NOMO-1 treated with DMSO at 0.1 percent for 48 hours (cell line): ENCODE data around the gene RMDN3.

ENCODE experiments used
- DNase-seq: peaks from one replicate; lab custom pipeline; 2025; ENCODE audit not compliant: unreplicated experiment; lab: John Stamatoyannopoulos, UW

The RMDN3 gene

DNA sequence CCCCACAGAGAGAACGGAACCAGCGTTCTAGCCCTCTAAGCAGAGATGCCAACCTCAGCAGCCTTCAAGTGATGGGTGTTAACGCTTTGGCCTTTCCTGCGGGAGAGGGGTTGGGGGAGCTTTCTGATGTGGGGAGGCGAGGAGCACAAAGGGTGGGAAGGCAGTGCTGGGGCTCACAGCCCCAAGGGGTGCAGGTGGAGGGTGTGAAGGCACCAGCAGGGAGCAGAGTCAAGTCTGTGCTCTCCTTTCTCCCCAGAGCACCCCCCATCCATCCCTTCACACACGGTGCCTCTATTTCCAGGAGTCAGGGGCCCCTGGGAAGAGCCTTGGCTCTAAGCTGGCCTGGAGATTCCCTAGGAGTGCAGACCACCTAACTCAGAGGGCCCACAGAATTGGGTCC is 18.8 kb upstream of the RMDN3 start:
- DNase-seq = no peak

DNA sequence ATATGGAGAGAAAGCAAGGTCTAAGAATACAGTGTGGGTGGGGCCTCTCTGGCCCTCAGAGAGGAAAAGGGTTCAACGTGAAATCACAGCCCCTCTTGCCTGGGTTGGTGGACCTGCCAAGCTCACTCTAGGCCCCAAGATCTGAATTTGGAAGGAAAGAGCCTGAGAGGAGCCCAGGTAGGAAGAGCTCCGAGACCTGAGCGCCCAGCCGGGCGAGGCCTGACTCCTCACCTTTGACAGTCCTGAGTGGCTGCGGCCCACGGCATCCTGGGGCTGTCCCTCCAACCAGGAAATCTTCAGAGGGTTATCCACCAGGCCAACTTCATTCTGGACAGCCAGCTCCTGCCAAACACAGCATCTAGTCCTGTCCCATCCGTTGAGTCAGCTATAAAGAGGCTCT is 18.4 kb upstream of the RMDN3 start:
- no peak for DNase-seq

GRCh38 chr15:40772014-40772413 is 17.0 kb upstream of the RMDN3 start:
- no peak for DNase-seq

DNA sequence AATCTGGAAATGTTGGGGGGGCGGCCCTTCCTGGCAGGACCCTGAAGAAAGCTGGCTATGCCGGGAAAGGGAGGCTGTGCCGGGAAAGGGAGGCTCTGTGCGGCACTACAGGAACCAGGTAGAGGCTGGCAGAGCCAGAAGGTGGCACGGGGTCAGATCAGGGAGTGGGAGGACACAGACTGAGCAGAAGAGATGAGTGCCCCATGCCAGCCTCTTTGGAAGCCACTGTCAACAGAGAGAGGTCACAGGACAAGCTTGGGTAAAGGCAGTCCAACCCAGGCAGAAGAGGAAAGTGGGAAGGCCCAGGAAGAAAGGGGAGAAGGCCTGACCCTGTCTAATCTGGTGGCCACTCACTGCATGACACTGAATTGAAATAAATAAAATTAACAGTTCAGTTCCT is 16.2 kb upstream of the RMDN3 start:
- DNase-seq = no peak

DNA sequence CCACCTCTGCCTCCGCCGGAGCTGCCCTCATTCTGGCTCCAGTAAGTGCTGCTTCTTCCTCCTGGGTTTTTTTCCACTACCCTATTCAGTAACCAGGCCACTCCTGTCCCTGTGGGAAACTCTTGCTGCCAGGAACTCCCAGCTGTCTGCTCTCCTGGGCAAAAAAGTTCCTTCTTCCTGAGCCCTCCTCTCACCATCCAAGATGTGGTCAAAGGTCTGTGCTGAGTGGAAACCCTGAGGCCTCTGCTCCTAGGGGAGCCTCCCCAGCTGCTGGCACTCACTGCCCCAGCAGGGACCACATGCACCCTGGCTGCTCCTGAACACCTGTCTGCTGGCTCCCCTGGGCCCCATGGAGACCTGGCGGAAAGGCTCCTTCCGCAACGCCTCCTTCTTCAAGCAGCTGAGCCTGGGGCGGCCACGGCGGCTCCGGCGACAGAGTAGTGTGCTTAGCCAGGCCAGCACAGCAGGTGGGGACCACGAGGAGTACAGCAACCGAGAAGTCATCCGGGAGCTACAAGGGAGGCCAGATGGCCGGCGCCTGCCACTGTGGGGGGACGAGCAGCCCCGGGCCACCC is 15.2 kb upstream of the RMDN3 start:
- DNase-seq = no peak

- peak; percentile 46 for DNase-seq
Observed at GRCh38 chr15:40769274-40770146, 14.5 kb upstream of the RMDN3 start, which contains the start of gene C15orf62. Gene C15orf62, plus strand, starts transcription at chr15:40769980. Its CDS starts 516 bp downstream, at chr15:40770496.

DNA sequence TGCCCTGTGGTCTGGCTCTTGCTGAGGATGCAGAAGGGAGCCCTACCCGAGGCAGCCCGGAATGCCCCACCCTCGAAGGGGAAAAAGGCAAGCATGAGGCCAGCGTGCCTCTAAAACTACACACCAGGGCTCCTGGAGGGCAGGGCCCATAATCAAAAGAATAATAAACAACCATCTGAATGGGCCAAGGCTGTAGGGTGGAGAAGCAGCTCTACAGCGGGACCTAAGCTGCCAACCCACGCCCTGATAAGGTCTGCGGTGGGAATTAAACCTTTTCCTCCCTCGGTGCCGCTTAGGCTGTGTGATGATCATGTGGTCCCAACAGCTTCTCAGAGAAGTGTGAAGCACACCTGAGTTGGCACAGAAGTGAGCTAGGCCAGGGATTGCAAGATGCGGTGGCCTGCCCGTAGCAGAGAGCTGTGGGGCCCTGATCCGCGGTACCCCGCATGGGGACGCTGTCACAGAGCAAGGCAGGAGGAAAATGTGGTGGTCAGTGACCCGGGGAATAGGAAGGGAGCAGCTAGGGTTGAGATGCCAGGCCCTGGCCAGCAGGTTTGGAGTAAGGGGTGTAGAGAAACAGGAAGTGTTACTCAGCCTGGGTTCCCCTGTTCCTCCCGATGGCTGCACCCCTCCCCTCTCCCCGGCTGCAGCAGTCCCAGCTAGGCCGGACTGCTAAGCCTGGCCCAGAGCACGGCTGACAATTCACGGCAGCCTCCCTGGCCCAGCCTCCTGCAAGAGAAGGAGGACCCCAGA is 13.6 kb upstream of the RMDN3 start:
- DNase-seq = no peak

DNA sequence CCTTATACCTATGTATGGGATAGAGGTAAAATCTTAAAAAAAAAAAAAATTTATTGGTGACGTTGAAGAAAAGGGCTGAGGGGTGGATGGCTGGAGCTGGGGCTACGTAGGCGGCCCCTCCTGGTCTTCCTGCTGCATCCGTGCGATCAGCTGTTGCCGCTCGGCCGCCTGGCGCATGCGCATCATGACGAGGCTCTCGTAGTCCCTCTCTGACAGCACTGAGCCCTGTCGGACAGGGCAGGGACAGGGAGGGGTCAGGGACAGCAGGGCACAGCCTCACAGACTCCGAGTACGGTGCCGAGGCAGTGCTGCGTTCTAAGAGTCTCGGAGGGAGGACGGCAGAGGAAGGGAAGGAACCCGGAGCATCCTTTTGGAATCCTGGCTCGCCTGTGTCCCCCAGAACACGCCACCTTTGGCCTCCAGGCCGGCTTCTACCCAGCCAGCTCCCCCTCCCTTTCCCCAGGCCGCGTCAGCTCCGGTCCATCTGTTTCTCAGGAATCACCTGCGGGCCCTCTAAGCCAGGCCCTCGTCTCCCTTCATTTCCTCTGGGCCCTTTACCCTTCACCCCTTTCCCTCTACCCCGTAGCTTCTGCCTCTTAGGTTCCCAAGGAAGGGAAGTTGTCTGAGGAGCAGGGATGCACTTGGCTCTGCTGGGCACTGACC is 12.9 kb upstream of the RMDN3 start:
- no peak for DNase-seq

DNA sequence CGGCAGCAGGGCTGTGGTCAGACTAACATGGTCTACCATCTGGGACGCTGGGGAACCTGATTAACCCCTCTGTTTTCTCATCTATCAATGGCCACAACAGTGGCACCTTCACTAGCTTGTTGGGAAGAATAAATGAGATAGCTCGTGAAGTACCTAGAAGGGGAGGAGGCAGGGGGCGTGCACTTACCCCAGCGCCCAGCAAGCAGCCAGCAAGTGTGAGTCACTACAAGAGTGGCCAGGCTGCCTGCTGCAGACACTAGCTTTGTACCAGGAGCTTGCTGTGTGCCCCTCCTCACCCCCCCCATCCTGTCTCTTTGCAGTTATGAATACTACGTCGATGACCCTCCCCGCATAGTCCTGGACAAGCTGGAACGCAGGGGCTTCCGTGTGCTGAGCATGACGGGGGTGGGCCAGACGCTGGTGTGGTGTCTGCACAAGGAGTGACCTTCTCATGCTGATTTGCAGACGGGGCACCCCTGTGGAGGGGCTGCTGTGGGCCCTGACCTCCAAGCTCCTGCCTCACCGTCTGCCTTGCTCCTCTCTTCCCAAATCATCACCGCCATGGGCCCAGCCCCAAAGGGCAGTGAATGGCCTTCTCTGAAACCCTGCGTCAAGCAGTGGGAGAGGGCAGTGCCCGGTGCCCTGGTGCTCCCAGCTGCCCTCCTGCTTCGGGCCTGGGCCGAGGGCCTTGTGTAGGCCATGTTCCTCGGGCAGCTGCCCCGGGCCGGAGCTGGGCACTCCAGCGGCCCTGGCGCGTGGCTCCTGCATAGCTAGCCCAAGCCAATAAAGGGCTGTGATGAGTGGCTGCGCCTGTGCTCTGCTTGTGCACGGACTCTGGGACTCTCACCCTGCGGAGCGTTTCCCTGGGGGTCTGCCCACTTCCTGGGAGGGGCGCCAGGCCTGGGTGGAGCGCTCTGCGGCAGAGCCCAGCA is 12.1 kb upstream of the RMDN3 start:
- no peak for DNase-seq

DNA sequence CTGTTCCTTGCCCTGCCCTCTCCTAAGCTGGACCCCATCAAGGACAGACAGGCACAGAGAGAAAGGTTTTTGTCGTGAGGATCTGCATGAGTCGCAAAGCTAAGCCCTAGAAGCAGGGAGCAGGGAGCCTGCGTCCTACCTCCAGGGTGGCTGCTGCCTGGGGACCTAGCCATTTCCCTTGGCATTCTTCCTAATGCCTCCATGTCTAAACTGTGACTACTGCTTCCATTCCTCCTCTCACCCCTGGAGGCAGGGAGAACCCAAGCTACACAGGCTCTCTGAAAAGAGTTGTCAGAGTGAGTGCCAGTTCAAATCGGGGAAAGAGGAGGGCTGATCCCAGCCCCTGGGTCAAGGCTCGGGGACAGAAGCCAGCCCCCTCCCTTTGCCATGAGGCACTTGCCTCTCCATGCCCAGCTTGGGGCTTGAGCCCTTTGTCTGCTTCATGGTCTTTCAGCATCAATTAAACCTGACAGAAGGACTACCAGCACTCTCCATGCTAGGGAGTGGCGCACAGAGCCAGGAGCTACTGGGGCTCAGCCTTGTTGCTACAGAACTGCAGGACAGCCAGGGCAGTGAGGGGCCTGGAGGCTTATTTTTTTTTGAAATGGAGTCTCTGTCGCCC is 11.3 kb upstream of the RMDN3 start:
- no peak for DNase-seq

DNA sequence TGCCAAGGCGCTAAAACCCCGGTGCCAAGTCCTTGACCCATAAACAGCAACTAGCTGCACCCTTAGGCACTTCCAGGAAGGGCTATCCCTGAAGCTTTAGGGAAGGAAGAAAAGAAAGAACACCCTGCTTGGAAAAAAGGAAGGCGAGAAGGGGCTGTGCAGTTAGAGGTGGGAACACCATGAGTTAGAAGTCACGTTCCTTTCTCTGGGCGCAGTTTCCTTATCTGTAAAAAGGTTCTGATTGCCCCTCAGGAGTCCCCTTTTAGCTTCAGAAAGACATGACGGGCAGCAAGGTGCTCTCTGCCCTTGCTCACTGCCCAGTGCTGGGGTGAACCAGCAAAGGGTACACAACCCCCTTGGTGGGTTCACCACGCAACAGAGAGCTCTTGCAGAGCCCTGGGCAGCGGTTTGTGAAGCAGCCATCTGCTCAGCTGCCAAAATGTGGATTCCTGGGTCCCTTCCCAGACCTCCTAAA is 9.6 kb upstream of the RMDN3 start:
- no peak for DNase-seq

DNA sequence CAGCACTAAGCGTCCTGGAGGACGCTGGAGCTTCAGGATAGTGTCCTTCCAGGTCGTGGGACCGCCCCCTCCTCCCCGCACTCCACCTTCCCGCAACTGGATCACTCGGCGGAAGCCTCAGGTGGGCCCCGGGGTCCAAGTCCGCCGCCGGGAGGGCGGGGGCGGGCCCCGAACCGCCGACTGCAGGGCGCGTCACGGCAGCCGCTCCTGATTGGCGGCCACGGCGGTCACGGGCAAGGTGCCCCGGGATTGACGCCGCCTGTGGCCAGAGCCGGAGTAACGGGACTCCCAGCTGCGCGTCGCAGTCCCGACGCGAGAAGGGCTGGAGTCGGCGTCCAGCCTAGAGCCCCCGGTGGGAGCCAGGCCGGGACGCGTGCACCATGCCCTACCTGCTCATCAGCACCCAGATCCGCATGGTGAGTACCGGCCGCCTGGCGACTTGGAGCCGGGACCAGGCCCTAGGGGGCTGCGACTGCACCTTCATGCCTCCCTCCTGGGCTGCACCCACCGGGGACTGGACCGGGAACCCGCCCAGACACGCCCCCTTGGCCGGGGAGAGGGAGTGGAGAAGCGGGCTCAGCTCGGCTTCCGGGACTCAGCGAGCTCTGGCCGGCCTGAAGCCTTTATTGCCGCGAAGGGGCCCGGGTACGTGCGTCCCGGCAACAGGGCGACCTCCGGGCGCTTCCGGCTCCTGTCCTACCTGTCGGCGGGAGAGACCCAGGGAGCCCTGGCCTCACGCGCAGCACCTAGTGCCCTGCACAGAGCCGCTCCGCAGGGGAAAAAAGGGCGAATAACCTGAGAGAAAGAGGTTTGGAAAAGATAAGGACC is 9.0 kb upstream of the RMDN3 start, which contains the start of gene GCHFR:
GCHFR (plus strand) TSS at position 268 of the 828 bp plus-strand sequence; CDS start at position 381, 113 bp downstream.
- DNase-seq = peak; percentile 61

DNA sequence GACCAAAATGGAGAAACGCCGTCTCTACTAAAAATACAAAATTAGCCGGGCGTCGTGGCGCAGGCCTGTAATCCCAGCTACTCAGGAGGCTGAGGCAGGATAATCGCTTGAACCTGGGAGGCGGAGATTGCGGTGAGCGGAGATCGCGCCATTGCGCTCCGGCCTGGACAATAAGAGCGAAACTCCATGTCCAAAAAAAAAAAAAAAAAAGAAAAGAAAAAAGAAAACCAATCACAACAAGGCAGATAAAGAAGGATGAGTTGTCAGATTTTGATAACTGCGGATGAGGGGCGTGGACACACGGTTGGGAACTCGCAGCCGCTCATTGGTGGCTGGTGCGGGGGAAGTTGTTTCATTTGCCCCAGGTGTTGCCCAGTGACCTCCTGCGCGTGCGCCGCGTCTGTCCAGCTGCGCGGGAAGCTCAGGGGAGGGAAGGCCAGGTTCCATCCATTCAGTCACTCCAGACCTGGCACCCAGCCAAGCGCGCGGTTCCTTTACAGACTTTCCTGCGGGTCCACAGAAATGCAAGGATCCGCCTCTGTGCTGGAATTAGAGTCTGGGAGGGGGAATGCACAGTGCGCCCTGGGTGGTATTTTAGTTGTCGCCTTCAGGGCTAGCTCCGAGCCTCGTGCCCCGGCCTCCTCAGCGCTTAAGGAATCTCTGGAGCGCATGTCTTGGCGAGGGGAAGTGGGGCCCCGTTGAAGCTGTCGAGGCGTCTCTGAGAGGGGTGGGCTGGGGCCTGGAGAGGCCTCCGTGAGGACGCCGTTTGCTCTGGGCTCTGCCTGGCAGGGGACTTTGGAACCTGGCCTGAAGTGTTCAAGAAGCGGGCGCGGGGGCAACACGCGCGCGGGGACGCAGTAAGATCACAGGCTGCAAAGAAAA is 8.1 kb upstream of the RMDN3 start:
- peak; percentile 53 for DNase-seq

- no peak for DNase-seq
Observed at GRCh38 chr15:40759961-40760360, 4.9 kb upstream of the RMDN3 start.

- DNase-seq = no peak
Observed at GRCh38 chr15:40756938-40757337, 1.9 kb upstream of the RMDN3 start.

GRCh38 chr15:40755812-40756208 is 756 bp upstream of the RMDN3 start:
- DNase-seq = no peak

GRCh38 chr15:40754574-40754882 is 526 bp downstream of the RMDN3 start:
- no peak for DNase-seq

- no peak for DNase-seq
Observed at GRCh38 chr15:40751745-40752144, 3.3 kb downstream of the RMDN3 start.
